GM12878 (cell line): Measurements from ENCODE around the gene TMOD3. TPM values are rescaled to one million over a fixed set of nuclear protein-coding genes. Genes with fewer than 3 reads are reported as not detected.

ENCODE experiments used
- EED ChIP-seq: sonication (generic); IDR thresholded peaks from 2 replicates; pipeline ENCODE4 v1.6.1; 2016; ENCODE audit warnings: antibody characterized with exemption, low read depth
- JUNB ChIP-seq: IDR thresholded peaks from 2 replicates; pipeline ENCODE4 v1.6.1; 2016; ENCODE audit warnings: antibody characterized with exemption, mild to moderate bottlenecking
- KAT2A ChIP-seq: conservative IDR thresholded peaks from 2 replicates; pipeline ENCODE4 v1.6.1; 2011; ENCODE audit warnings: low read depth, low read length; ENCODE audit not compliant: control insufficient read depth
- KDM1A ChIP-seq: fragments of 200-600 bp; sonication (generic); IDR thresholded peaks from 2 replicates; pipeline ENCODE4 v1.6.1; 2016; ENCODE audit warnings: borderline replicate concordance
- MTA3 ChIP-seq: IDR thresholded peaks from 2 replicates; pipeline ENCODE4 v1.6.1; 2012; ENCODE audit warnings: low read length, inconsistent platforms, borderline replicate concordance
- MYC ChIP-seq: IDR thresholded peaks from 2 replicates; pipeline ENCODE4 v1.6.1; 2011; ENCODE audit warnings: mild to moderate bottlenecking, low read length, moderate library complexity, inconsistent platforms; ENCODE audit not compliant: insufficient read depth, insufficient replicate concordance, insufficient read length, severe bottlenecking
- RUNX3 ChIP-seq: IDR thresholded peaks from 2 replicates; pipeline ENCODE4 v1.6.1; 2012; ENCODE audit warnings: low read length, inconsistent platforms
- SMAD5 ChIP-seq: IDR thresholded peaks from 2 replicates; pipeline ENCODE4 v1.6.1; 2016; ENCODE audit warnings: antibody characterized with exemption, low read depth
- SPI1 ChIP-seq: IDR thresholded peaks from 2 replicates; pipeline ENCODE4 v1.6.1; 2011; ENCODE audit warnings: low read depth, mild to moderate bottlenecking, low read length, moderate library complexity, borderline replicate concordance; ENCODE audit not compliant: insufficient read depth
- polyA plus RNA-seq, 11 experiments: library from polyadenylated mRNA; depleted of rRNA in 4 of 11; unstranded in 6 of 11; stranded (reverse) in 5 of 11; fragments of >200 nt; fragmentation: Nextera tagmentation in 4 of 11; fragmentation: Illumina TruSeq in 1 of 11; extraction: Ambion mirVana in 4 of 11; extraction: Trizol in 1 of 11; gene quantifications; 1 replicate in 1 of 11; 2 replicates in 10 of 11; pipeline versions ENCODE4 v1.2.1 to v1.2.3, GENCODE V29; 2011 to 2016; ENCODE audit warnings: inconsistent platforms in 2 of 11, missing spikeins in 2 of 11, low read depth in 1 of 11
- total RNA-seq, 4 experiments: library from RNA; depleted of rRNA in 3 of 4; stranded (reverse); fragments of >200 nt in 3 of 4; fragmentation: Illumina TruSeq in 1 of 4; extraction: Trizol in 1 of 4; gene quantifications; 2 replicates each; pipeline versions ENCODE4 v1.2.1 to v1.2.3, GENCODE V29; 2013 to 2021
- TF ChIP-seq, protein P1 (sequence below): fragments of 450-650 bp; conservative IDR thresholded peaks from 2 replicates; pipeline ENCODE4 v1.6.1; 2017; ENCODE audit warnings: mild to moderate bottlenecking, moderate library complexity
- TF ChIP-seq, protein P2 (sequence below): fragments of 450-650 bp; formaldehyde crosslinking; IDR thresholded peaks from 2 replicates; pipeline ENCODE4 v1.4.0; 2022; ENCODE audit warnings: mild to moderate bottlenecking, moderate library complexity
- TF ChIP-seq, protein P3 (sequence below): fragments of 450-650 bp; IDR thresholded peaks from 2 replicates; pipeline ENCODE4 v1.6.1; 2017; ENCODE audit warnings: mild to moderate bottlenecking, moderate library complexity
- TF ChIP-seq, protein P4 (sequence below): fragments of 450-650 bp; IDR thresholded peaks from 2 replicates; pipeline ENCODE4 v1.6.1; 2017; ENCODE audit warnings: low read depth, mild to moderate bottlenecking, moderate library complexity
- TF ChIP-seq, protein P5 (sequence below): fragments of 450-650 bp; formaldehyde crosslinking; IDR thresholded peaks from 2 replicates; pipeline ENCODE4 v1.4.0; 2020; ENCODE audit warnings: mild to moderate bottlenecking, moderate library complexity

TMOD3 gene
- total and polyA plus RNA-seq, 10 of the 15 experiments (the other 5 are each of a cell fraction or from before 2014, with no cell fraction given): 5.2 to 39.4 (median 22.5) TPM

DNA sequence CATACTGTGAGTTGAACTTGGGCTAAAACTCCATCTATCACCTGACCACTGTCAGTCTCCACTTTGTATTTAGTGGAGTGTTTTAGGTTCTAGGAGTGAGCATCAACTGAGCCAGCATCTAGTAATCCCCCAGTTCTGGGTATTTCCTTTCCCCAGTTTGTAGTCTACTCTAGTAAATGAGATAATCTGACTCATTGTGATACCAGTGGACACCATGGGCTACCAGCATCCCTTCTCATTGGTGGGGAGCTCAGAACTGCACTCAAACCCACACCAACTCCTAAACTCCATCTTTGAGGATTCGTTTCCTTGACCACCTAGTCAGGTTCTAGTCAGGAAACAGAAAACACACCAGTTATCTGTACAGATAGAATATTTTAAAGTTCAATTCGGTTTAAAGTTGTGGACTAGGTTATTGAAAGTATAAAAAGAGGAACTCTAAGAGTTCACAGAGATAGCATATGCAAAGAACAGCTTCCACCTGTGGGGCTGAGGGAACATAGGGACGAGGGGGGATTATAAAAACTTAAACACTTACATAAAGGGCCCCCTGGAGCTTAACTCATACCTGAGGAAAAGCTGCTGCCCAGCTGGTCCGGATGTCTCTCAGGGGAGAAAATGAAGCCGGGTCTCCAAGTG lies 106.1 kb downstream of the TMOD3 start (continued):
- TF ChIP-seq, protein P1, sequence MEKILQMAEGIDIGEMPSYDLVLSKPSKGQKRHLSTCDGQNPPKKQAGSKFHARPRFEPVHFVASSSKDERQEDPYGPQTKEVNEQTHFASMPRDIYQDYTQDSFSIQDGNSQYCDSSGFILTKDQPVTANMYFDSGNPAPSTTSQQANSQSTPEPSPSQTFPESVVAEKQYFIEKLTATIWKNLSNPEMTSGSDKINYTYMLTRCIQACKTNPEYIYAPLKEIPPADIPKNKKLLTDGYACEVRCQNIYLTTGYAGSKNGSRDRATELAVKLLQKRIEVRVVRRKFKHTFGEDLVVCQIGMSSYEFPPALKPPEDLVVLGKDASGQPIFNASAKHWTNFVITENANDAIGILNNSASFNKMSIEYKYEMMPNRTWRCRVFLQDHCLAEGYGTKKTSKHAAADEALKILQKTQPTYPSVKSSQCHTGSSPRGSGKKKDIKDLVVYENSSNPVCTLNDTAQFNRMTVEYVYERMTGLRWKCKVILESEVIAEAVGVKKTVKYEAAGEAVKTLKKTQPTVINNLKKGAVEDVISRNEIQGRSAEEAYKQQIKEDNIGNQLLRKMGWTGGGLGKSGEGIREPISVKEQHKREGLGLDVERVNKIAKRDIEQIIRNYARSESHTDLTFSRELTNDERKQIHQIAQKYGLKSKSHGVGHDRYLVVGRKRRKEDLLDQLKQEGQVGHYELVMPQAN: no peak
- TF ChIP-seq, protein P2, sequence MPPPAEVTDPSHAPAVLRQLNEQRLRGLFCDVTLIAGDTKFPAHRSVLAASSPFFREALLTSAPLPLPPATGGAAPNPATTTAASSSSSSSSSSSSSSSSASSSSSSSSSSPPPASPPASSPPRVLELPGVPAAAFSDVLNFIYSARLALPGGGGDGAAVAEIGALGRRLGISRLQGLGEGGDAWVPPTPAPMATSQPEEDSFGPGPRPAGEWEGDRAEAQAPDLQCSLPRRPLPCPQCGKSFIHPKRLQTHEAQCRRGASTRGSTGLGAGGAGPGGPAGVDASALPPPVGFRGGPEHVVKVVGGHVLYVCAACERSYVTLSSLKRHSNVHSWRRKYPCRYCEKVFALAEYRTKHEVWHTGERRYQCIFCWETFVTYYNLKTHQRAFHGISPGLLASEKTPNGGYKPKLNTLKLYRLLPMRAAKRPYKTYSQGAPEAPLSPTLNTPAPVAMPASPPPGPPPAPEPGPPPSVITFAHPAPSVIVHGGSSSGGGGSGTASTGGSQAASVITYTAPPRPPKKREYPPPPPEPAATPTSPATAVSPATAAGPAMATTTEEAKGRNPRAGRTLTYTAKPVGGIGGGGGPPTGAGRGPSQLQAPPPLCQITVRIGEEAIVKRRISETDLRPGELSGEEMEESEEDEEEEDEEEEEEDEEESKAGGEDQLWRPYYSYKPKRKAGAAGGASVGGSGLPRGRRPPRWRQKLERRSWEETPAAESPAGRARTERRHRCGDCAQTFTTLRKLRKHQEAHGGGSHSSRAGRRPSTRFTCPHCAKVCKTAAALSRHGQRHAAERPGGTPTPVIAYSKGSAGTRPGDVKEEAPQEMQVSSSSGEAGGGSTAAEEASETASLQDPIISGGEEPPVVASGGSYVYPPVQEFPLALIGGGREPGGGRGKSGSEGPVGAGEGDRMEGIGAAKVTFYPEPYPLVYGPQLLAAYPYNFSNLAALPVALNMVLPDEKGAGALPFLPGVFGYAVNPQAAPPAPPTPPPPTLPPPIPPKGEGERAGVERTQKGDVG (CRISPR knock-in tag): no peak
- TF ChIP-seq KDM1A (no peak), EED (peak; percentile 57; the same call in 1 of the 2 replicates), JUNB (peak; percentile 85), SPI1 (peak; percentile 88), RUNX3 (peak; percentile 34; the same call in 1 of the 2 replicates), KAT2A (no peak), SMAD5 (no peak), MYC (no peak), MTA3 (0 out of 2 replicates have a peak, but pooled peaks have one; percentile 26)
- TF ChIP-seq, protein P3, sequence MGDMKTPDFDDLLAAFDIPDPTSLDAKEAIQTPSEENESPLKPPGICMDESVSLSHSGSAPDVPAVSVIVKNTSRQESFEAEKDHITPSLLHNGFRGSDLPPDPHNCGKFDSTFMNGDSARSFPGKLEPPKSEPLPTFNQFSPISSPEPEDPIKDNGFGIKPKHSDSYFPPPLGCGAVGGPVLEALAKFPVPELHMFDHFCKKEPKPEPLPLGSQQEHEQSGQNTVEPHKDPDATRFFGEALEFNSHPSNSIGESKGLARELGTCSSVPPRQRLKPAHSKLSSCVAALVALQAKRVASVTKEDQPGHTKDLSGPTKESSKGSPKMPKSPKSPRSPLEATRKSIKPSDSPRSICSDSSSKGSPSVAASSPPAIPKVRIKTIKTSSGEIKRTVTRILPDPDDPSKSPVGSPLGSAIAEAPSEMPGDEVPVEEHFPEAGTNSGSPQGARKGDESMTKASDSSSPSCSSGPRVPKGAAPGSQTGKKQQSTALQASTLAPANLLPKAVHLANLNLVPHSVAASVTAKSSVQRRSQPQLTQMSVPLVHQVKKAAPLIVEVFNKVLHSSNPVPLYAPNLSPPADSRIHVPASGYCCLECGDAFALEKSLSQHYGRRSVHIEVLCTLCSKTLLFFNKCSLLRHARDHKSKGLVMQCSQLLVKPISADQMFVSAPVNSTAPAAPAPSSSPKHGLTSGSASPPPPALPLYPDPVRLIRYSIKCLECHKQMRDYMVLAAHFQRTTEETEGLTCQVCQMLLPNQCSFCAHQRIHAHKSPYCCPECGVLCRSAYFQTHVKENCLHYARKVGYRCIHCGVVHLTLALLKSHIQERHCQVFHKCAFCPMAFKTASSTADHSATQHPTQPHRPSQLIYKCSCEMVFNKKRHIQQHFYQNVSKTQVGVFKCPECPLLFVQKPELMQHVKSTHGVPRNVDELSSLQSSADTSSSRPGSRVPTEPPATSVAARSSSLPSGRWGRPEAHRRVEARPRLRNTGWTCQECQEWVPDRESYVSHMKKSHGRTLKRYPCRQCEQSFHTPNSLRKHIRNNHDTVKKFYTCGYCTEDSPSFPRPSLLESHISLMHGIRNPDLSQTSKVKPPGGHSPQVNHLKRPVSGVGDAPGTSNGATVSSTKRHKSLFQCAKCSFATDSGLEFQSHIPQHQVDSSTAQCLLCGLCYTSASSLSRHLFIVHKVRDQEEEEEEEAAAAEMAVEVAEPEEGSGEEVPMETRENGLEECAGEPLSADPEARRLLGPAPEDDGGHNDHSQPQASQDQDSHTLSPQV: no peak
- TF ChIP-seq, protein P4, sequence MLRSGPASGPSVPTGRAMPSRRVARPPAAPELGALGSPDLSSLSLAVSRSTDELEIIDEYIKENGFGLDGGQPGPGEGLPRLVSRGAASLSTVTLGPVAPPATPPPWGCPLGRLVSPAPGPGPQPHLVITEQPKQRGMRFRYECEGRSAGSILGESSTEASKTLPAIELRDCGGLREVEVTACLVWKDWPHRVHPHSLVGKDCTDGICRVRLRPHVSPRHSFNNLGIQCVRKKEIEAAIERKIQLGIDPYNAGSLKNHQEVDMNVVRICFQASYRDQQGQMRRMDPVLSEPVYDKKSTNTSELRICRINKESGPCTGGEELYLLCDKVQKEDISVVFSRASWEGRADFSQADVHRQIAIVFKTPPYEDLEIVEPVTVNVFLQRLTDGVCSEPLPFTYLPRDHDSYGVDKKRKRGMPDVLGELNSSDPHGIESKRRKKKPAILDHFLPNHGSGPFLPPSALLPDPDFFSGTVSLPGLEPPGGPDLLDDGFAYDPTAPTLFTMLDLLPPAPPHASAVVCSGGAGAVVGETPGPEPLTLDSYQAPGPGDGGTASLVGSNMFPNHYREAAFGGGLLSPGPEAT: 0 out of 2 replicates have a peak, but pooled peaks have one; percentile 47
- TF ChIP-seq, protein P5, sequence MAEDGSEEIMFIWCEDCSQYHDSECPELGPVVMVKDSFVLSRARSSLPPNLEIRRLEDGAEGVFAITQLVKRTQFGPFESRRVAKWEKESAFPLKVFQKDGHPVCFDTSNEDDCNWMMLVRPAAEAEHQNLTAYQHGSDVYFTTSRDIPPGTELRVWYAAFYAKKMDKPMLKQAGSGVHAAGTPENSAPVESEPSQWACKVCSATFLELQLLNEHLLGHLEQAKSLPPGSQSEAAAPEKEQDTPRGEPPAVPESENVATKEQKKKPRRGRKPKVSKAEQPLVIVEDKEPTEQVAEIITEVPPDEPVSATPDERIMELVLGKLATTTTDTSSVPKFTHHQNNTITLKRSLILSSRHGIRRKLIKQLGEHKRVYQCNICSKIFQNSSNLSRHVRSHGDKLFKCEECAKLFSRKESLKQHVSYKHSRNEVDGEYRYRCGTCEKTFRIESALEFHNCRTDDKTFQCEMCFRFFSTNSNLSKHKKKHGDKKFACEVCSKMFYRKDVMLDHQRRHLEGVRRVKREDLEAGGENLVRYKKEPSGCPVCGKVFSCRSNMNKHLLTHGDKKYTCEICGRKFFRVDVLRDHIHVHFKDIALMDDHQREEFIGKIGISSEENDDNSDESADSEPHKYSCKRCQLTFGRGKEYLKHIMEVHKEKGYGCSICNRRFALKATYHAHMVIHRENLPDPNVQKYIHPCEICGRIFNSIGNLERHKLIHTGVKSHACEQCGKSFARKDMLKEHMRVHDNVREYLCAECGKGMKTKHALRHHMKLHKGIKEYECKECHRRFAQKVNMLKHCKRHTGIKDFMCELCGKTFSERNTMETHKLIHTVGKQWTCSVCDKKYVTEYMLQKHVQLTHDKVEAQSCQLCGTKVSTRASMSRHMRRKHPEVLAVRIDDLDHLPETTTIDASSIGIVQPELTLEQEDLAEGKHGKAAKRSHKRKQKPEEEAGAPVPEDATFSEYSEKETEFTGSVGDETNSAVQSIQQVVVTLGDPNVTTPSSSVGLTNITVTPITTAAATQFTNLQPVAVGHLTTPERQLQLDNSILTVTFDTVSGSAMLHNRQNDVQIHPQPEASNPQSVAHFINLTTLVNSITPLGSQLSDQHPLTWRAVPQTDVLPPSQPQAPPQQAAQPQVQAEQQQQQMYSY: no peak
